ENCODE results near the gene U2AF1L4.

- TF ChIP-seq CTCF (conservative IDR thresholded peaks at IDR 0.05), result no peak
- TF ChIP-seq ZFX (IDR thresholded peaks at IDR 0.05), result no peak
Measured at GRCh38 chr19:35786299-35787160, 41.3 kb upstream of the U2AF1L4 start.

All from C4-2B (cell line).